Adipose tissue (tissue), 3 donors: ENCODE measurements around the gene PAPOLG. TPM values are rescaled to one million over a fixed set of nuclear protein-coding genes. Genes with fewer than 3 reads are reported as not detected.
"Not testable (repeated sequence)": the region's sequence is repeated elsewhere in the genome, so short reads cannot be mapped to it uniquely, and the experiment has no call there.

Experiments used
- H3K27ac ChIP-seq: one replicate; pipeline ENCODE4 v1.5.1; 2013; ENCODE audit warnings: low read depth, low read length
- WGBS, 3 donors: extraction: QIAGEN DNeasy Blood & Tissue Kit; methylation state at CpG; one replicate each; pipeline ENCODE4 v1.1.7; 2013; 5-methylcytosine and 5-hydroxymethylcytosine counted together
- polyA plus RNA-seq, 3 donors: library from polyadenylated mRNA; stranded (reverse); fragments of 200-250 nt; gene quantifications; one replicate each; pipeline ENCODE4 v1.2.3, GENCODE V29; 2013
- donor health status: healthy with polysubstance abuse.
- donor health status: Bipolar disorder and iron deficiency.
- donor health status: healthy.

The PAPOLG gene
- polyA plus RNA-seq, 3 donors = 2.0 to 4.7 (median 3.2) TPM

DNA sequence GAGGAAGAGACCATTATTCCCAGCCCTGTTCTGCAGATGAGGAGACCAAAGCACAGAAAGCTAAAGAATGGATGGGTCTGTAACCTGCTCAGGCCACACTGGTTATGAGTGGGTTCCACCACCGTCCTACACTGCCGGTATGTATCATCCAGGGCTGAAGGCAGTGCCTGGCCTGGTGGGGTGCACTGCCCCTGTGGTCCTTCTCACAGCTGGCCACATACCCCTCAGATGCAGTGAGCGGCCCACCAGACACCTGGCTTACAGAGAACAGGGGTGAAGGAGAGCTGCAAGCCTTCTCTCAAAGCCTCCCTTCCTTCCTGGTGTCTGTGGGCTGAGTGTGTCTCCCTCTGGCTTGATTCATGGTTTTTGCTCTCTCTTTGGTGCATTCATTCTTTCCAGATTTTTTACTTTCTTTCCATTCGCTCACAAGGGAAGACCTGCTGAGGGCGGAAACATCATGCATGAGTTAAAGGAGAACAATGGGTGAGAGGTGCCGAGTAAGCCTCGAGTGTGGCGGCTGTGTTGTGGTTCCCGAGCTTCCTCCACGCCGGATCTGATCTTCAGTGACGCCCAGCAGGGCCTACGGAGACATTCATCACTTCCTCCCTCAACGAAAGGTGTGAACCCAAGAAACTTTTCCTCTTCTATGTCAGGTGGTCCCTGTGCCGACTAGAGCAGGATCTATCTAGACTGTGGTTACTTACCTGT lies 63.2 kb downstream of the PAPOLG start:
- WGBS, 3 donors = 70 to 87% (median 74%) methylated on average over 15 of the region's 15 CpGs
- no peak overlapping the region for H3K27ac ChIP-seq

DNA sequence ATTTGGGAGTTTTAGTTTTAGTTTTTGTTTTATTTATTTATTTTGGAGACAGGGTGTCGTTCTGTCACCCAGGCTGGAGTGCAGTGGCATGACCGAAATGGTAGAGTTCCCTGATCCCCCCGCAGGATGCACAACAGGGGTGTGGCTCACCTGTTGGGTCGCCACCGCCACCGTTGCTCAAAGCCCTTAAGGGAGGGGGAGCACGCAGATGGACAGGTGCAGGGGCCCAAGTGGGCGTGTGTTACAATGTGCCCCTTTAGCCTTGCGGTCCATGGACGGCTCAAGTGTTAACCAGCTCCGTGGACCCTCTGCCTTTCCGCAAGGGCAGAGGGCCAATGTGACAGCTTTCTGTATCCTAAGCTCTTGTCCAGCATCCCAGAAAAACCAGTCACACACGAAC lies 63.9 kb downstream of the PAPOLG start:
- no peak overlapping the region for H3K27ac ChIP-seq

DNA sequence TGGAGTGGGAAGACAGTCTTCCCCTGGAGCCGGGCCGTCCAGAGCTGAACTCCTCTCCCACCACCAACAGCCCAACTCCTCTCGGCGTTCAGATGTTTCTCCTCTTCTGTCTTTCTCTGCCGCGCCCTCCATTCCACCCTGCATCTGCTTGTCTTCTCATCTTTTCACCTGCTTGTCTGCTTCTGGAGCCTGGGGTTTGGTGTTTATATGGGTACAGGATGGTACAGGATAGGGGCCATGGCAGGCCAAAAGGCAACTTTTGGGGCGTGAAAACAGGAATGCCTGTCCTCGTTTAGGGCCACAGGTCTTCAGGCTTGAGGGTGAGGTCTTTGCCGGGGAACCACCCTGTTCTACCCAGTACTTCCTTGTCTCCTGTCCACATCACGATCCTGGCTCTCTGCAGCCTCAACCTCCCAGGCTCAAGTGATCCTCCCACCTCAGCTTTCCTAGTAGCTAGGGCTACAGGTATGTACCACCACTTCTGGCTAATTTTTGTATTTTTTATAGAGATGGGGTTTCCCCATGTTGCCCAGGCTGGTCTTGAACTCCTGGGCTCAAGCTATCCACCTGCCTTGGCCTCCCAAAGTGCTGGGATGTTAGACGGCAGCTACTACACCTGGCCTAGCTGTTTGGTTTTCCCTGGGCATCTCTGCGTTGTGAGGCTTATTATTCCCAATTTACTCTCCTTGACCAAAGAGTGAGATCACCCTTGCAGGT lies 64.5 kb downstream of the PAPOLG start:
- H3K27ac ChIP-seq = no peak overlapping the region
- 91 to 92% (median 92%) methylated on average over 12 of the region's 12 CpGs for WGBS, 3 donors

More for the DNA sequence above, 63.9 kb downstream of the PAPOLG start:
- WGBS, 3 donors = 87 to 91% (median 91%) methylated on average over 12 to 13 of the region's 13 CpGs

DNA sequence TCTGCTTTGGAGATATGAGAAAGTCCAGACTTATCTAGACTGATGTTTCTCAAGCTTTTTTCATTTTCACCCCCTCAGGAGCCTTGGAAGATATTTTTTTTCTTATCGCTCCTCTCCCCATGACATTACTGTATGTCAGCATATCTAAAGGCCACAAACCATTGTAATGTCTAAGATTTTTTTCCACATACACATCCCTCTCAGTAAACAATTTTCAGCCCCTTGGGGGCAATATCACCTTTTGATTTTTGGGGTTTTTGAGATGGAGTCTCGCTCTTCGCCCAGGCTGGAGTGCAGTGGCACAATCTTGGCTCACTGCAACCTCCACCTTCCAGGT lies 65.0 kb downstream of the PAPOLG start:
- no peak overlapping the region for H3K27ac ChIP-seq
- WGBS, 3 donors = 96 to 97% (median 96%) methylated on average over 3 of the region's 3 CpGs

DNA sequence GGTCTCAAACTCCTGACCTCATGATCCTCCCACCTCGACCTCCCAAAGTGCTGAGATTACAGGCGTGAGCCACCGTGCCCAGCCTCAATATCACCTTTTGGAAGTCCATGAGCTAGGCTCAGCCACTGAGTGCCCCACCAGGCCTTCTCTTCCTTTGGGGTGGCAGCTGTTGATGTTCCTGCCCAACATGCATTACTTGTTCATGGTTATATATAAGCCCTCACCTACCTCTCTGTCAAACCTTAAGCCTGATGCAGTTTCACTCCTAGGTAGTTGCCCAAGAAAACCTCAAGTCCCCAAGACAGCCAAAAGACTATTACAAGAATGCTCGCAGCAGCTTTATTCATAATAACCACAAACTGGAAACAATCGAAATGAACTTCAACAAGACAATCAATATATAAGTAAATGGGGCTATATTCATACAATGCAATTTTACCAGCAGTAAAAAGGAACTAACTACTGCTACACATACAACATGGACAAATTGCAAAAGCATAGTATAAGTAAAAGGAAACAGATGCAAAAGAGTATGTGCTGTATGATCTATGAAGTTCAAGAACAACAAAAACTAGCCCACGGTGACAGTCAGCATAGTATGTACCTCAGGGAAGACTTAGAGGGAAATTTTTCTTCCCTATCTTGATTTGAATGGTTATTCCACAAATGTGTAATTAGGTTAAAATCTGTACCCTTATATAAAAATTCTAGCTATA lies 65.7 kb downstream of the PAPOLG start:
- no peak overlapping the region for H3K27ac ChIP-seq
- WGBS, 3 donors = 75 to 84% (median 80%) methylated on average over 6 of the region's 6 CpGs

DNA sequence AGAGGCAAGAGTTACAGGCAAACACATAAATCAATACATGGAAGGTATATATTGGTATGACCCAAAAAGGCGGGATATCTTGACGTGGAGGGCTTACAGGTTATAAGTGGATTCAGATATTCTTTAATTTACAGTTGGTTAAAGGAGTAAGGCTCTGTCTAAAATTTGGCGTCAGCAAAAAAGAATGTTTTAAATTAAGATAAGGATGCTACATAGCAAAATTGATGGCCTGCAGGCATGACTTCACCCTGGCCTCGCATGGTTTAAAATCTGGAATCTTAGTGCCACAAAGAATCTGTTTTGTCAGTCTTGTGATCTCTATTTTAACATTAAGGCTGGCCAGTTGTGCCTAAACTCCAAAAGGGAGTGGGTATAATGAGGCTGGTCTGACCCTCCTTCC lies 66.9 kb downstream of the PAPOLG start:
- WGBS, 3 donors = 74 to 78% (median 77%) methylated on average over 4 of the region's 4 CpGs
- no peak overlapping the region for H3K27ac ChIP-seq

DNA sequence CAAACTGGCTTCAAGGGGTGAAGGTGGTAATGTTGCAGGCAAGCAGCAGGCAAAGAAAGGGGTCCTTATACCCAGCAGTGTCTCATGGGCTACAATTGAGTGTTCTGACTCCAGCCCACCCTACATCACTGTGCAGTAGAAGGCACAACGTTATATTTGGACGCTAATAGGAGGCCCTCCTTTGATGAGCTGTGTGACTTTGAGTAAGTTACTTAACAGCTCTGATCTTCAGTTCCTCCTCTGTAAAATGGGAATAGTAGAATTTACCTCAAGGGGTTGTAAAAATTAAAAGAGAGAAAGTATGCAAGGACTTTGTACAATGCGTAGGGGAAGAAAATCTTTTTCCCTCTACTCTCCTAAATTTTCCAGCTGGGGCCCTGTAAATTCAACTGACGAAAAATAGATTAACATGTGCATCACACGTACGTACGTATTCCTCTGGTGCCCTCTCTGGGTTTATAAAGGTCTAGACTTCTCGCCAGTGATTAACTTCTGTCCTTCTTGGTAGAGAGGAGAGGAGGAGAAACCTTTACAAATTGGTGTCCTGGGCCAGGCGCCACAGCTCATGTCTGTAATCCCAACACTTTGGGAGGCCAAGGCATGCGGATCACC lies 67.7 kb downstream of the PAPOLG start:
- WGBS, 3 donors = 87 to 91% (median 90%) methylated on average over 10 of the region's 10 CpGs
- H3K27ac ChIP-seq = no peak overlapping the region

DNA sequence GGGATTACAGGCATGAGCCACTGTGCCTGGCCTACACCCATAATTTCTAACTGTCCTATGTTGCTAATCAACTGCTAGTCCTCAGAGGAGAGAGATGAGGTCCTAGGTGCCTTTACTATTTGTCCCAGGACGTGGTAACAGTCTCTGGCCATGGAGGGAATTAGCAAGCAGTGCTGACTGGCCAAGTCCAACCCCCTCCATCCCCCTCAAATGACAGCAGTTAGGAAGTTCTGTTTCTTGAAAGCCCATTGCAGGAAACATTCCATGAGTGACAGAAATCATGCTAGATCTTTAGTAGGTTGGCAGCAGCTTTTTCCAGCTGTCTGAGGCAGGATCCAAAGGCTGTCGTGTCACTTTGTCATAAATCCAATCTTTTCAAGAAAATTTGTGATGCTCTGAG lies 69.6 kb downstream of the PAPOLG start:
- WGBS, 3 donors = 71 to 74% (median 73%) methylated on average over 2 of the region's 2 CpGs
- H3K27ac ChIP-seq = no peak overlapping the region

DNA sequence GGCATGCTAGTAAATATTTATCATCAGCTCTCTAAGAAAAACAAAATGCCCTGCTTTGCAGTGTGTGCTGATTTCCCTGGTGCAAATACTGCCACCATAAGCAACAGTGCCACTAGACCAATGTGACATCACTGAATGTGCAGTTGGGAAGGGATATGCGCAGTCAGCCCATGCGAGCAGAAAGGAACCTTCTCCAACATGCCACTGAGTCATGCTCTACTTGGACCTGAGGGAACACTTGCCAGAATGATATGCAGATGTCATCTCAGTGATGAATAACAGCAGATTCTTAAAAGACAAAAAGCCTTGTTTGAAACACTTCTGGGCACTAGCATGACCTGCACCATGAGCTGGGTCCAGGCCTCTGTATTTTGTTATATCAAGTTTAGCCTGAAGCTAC lies 70.0 kb downstream of the PAPOLG start:
- WGBS, 3 donors = 89 to 97% (median 93%) methylated on average over 2 of the region's 2 CpGs
- no peak overlapping the region for H3K27ac ChIP-seq

DNA sequence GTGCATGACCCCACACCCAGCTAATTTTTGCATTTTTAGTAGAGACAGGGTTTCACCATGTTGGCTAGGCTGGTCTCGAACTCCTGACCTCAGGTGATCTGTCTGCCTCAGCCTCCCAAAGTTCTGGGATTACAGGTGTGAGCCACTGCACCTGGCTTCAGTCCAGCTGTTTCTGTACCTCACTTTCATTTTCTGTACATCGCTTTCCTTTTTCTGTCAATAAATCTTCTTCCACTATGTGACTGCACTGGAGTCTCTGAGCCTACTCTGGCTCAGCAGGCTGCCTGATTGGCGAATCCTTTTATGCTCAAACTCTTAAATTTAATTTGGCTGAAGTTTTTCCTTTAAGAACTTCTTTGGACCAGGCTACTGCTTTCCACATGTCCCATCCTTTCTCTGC lies 70.8 kb downstream of the PAPOLG start:
- WGBS, 3 donors = 83 to 94% (median 90%) methylated on average over 3 of the region's 3 CpGs

DNA sequence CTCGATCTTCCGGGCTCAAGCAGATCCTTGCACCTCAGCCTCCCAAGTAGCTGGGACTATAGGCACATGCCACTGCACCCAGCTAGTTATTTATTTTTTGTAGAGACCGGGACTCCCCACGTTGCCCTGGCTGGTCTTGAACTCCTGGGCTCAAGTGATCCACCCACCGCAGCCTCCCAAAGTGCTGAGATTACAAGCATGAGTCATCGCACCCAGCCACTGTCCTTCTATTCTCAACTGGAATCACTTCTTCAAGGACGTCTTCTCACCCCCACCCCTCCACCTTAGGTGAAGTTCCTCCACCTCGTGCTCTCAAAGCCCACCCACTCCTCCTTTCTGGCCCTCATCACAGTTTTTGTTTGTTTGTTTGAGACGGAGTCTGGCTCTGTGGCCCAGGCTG lies 71.3 kb downstream of the PAPOLG start:
- WGBS, 3 donors = 83 to 85% (median 85%) methylated on average over 9 of the region's 9 CpGs
- H3K27ac ChIP-seq = no peak overlapping the region

More for the DNA sequence above, 70.8 kb downstream of the PAPOLG start:
- H3K27ac ChIP-seq = not testable (repeated sequence)

DNA sequence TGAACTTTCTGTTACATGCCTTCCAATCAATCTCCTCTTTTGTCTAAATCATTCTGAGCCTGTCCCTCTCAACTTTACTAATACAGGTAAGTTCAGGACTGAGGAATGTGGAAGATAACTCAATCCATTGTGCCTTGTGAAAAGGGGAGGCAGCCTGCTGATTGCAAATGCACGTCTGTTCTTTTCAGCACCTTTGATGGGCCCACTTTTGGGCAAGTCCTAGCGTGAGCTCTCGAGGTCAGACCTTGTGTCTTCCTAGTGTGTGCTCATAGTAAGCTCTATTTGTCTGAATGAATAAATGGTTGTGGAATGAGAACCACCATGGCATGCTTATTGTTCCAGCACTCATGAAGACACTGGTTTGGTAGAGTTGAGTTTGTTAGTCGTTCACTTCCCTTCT lies 74.9 kb downstream of the PAPOLG start:
- H3K27ac ChIP-seq = no peak overlapping the region
- 83 to 87% (median 85%) methylated on average over 4 of the region's 4 CpGs for WGBS, 3 donors

DNA sequence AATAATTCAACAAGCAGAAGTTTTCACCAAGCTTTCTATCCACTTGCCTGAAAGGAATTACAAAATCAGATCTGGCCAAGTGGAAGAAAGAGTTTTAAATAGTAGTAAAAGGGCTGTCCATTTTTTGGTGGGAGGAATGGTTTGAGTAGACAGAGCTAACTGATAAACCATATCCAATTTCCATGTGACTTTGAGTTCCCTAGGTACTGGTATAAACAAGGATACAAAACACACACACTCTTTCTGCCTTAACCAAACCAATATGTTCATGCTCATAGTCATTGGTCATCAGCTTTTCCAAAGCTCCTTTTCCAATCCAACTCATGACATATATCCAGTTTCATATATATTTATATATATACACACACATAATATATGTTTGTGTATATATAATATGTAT lies 75.9 kb downstream of the PAPOLG start:
- no peak overlapping the region for H3K27ac ChIP-seq

DNA sequence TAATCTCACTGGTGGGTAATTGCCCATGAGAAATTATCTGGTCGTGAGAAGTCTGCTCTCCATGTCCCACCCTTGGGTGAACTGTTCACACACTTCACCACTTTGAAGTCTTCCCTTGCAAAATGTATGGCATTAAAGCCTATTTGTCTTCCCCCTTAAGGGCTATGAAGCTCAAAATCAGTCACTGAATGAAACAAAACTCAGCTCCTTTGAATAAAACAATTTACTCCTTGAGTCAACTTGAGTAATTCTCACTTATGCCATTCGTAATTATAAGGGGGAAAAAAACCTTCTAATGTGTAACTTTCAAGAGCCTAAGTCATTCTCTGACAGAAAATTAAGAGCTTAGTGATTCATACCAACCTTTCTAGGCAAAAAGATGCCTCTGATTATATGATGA lies 76.6 kb downstream of the PAPOLG start:
- 40 to 57% (median 52%) methylated on average over 2 of the region's 2 CpGs for WGBS, 3 donors
- no peak overlapping the region for H3K27ac ChIP-seq

DNA sequence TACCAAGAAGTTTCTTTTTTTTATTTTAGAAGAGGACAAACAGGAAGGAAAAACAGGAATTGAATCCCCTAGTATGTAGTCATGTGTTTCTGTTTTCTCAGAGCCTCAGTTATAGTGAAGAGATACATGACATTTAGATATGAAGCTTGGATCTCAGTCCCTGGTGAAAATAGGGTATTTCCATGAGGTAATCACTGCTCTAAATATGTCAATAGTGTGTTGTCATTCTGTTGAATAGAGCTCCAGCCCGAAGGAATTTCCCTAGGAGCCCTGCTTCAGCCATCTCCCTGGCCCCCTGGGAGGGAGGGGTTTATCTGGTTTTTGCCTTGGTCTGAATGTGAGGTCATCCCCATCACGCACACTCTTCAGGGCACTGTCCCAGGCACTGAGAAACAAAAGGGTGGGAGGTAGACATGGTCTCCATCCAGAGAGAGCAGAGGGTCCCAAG lies 78.2 kb downstream of the PAPOLG start:
- 37 to 40% (median 38%) methylated on average over 2 of the region's 2 CpGs for WGBS, 3 donors
- H3K27ac ChIP-seq = no peak overlapping the region

DNA sequence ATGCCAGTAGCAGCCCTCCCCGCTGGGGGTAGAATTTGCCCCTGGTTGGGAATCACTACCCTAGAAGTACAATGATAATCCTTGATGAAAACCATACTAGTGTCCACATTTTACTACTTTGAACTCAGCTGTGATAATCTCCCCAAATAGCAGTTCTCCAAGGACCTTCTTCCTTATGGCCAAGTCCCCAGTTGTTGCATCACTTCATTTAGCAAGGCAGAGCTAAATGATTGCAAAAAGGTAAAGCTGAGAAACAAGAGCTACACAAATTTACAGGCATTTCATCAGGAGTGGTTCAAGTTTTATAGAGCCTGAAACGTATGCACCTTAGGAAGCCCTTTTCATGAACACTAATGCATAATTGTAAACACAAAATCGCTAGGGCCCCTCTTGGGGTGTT lies 80.4 kb downstream of the PAPOLG start:
- no peak overlapping the region for H3K27ac ChIP-seq
- 62 to 77% (median 74%) methylated on average over 3 of the region's 3 CpGs for WGBS, 3 donors

DNA sequence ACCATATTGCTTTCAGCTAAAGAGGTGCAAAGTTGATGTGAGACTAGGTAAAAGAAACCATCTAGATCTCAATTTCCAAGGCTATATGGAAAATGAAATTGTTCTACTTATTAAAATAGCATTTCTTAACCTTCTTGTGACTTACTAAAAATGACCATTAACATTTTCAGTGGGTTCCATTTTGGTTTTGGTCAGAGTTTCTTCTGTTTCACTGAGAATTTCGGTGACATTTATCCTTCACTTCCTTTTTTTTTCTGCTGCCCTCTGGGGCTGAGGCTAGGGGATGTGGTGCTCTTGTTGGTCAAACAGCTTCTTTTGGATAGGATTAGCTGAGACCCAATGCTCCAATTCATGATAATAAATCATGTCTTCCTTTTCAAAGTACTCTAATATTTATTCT lies 81.1 kb downstream of the PAPOLG start:
- WGBS, 3 donors = 59 to 79% (median 62%) methylated on average over 1 of the region's 1 CpG
- no peak overlapping the region for H3K27ac ChIP-seq

DNA sequence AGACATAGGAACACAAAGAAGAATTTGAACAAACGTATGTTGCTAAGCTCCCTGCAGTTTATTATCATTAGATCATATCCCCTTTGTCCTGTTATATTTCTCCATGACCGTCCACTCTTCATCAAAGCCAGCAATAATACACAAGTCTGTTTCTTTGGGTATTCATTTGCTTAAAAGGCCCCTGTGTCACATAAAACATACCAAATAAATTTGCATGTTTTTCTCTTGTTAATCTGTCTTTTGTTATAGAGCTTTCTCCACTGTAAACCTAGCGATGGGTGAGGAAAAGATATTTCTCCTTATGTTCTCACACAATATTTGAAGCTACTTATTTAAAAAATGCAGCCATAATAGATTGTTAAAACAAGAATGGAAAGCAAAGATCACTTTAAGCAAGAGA lies 82.4 kb downstream of the PAPOLG start:
- WGBS, 3 donors = 73 to 81% (median 79%) methylated on average over 3 of the region's 3 CpGs
- H3K27ac ChIP-seq = no peak overlapping the region

DNA sequence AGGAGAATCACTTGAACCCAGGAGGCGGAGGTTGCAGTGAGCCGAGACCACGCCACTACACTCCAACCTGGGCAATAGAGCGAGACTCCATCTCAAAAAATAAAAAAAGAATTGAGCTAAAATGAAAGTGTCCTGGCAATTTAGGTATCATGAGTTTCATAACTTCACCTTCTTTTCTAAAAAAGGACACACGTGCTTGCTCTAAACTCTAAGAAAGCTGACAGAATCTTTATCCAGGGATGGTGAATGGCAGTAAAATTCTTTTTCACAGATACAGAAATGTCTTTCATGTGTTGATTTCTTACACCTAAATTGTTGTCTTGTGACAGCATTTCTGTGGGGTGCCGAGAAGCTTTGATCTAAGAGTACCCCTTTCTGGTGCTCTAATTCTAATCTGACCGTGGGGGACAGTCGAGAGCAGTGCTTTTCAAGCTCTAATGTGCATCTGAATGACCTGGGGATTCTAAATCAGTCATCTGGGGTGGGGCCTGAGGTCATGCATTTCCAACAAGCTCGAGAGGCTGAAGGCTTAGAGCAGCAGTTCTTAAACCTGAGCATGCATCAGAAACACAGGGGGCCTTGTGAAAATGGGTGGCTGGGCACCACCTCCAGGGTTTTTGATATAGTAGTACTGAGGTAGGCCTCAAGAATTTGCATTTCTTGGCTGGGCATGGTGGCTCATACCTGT lies 83.2 kb downstream of the PAPOLG start:
- 88 to 90% (median 89%) methylated on average over 9 of the region's 9 CpGs for WGBS, 3 donors
- no peak overlapping the region for H3K27ac ChIP-seq
